Adipose tissue (tissue), 3 donors: ENCODE measurements around the gene SEMA5B. TPM values are rescaled to one million over a fixed set of nuclear protein-coding genes. Genes with fewer than 3 reads are reported as not detected.

ENCODE experiments used
- H3K27ac ChIP-seq: one replicate; pipeline ENCODE4 v1.5.1; 2013; ENCODE audit warnings: low read depth, low read length
- WGBS, 3 donors: extraction: QIAGEN DNeasy Blood & Tissue Kit; methylation state at CpG; one replicate each; pipeline ENCODE4 v1.1.7; 2013; 5-methylcytosine and 5-hydroxymethylcytosine counted together
- polyA plus RNA-seq, 3 donors: library from polyadenylated mRNA; stranded (reverse); fragments of 200-250 nt; gene quantifications; one replicate each; pipeline ENCODE4 v1.2.3, GENCODE V29; 2013
- donor health status: healthy with polysubstance abuse.
- donor health status: Bipolar disorder and iron deficiency.
- donor health status: healthy.

Gene SEMA5B
- polyA plus RNA-seq, 3 donors: 0.77 to 1.5 (median 1.4) TPM

GRCh38 chr3:122941228-122942206 lies 86.0 kb downstream of the SEMA5B start:
- 89 to 93% (median 91%) methylated on average over 6 of the region's 6 CpGs for WGBS, 3 donors
- H3K27ac ChIP-seq: no peak overlapping the region

- no peak overlapping the region for H3K27ac ChIP-seq
- WGBS, 3 donors: 60 to 80% (median 65%) methylated on average over 5 of the region's 5 CpGs
These were observed 86.9 kb downstream of the SEMA5B start for GRCh38 chr3:122940628-122941086.

- 72 to 87% (median 76%) methylated on average over 9 of the region's 9 CpGs for WGBS, 3 donors
- H3K27ac ChIP-seq: no peak overlapping the region
These were observed 88.7 kb downstream of the SEMA5B start for GRCh38 chr3:122938783-122939425.

- H3K27ac ChIP-seq: no peak overlapping the region
- 88 to 97% (median 92%) methylated on average over 4 of the region's 4 CpGs for WGBS, 3 donors
These were observed 89.8 kb downstream of the SEMA5B start for GRCh38 chr3:122937745-122938144.

GRCh38 chr3:122936986-122937385 lies 90.6 kb downstream of the SEMA5B start:
- 93 to 95% (median 93%) methylated on average over 5 of the region's 5 CpGs for WGBS, 3 donors
- H3K27ac ChIP-seq: no peak overlapping the region

DNA sequence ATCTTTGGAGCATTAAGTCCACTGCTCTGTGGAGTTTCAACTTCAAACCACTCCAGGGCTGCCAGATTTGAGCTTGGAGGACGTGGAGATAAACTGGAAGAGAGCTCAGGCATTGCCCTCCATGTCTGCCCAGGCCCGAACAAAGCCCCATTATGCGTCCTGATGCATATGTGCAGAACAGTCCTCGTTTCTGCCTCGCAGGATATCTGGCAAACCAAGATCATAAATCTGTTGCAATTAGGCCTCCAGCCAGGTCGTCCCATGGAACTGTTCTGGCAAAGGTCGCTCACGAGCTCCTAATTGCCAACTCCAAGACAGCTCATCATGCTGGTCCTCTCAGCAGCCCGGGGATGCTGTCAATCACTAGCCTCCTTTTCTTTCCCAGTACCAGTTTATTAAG lies 91.2 kb downstream of the SEMA5B start:
- H3K27ac ChIP-seq: no peak overlapping the region
- WGBS, 3 donors: 63 to 74% (median 72%) methylated on average over 9 of the region's 9 CpGs

GRCh38 chr3:122934251-122934650 lies 93.3 kb downstream of the SEMA5B start:
- H3K27ac ChIP-seq: no peak overlapping the region
- WGBS, 3 donors: 47 to 89% (median 64%) methylated on average over 1 of the region's 1 CpG

GRCh38 chr3:122932251-122932967 lies 95.2 kb downstream of the SEMA5B start:
- 59 to 81% (median 75%) methylated on average over 5 of the region's 5 CpGs for WGBS, 3 donors

GRCh38 chr3:122931636-122932035 lies 95.9 kb downstream of the SEMA5B start:
- H3K27ac ChIP-seq: no peak overlapping the region
- WGBS, 3 donors: 86 to 90% (median 88%) methylated on average over 4 of the region's 4 CpGs

More at GRCh38 chr3:122932251-122932967, 95.2 kb downstream of the SEMA5B start:
- H3K27ac ChIP-seq: no peak overlapping the region

DNA sequence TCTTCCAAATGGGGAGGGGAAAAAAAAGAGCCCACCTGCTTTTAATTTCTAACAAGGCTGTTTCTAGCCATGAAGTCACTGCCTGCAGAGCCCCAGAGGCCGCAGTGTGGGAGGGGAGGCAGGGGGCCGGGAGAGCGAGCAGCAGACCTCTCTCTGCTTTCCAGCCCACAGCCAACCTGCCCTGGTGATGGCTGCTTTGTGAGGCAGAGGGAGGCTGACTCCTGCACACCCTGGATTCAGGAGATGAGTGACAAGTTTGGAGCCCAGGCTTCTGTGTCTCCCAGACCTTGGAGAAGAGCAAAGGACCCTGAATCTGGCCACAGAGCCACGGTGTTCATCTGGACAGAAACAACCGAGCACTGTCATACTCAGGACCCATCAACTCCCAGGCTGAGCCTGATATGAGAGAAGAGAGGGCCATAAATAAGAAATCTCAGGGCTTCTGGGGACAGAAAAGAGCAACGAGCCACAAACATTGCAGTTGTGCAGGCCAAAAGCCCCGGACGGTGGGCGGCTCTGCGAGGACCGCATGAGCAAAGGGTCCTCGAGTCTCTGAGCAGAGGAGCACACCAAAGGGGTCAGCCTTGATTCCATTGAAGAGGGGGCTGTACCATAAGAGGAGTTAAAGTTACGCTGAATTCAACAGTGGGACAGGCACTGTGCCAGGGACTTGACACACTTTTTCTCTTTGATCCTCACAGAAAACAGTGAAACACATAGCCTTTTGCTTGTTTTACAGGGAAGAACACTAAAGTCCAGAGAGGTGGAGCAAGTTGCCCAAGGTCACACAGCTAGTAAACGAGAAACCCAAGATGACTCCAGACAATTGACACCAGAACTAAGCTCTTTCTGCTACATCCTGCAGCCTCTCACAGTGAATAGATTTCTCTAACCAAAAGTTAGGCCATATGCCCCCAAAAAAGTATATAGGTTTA lies 97.2 kb downstream of the SEMA5B start:
- H3K27ac ChIP-seq: no peak overlapping the region
- 65 to 85% (median 81%) methylated on average over 14 of the region's 14 CpGs for WGBS, 3 donors

- WGBS, 3 donors: 55 to 64% (median 63%) methylated on average over 12 of the region's 12 CpGs
These were observed 98.1 kb downstream of the SEMA5B start for GRCh38 chr3:122929188-122930062.

DNA sequence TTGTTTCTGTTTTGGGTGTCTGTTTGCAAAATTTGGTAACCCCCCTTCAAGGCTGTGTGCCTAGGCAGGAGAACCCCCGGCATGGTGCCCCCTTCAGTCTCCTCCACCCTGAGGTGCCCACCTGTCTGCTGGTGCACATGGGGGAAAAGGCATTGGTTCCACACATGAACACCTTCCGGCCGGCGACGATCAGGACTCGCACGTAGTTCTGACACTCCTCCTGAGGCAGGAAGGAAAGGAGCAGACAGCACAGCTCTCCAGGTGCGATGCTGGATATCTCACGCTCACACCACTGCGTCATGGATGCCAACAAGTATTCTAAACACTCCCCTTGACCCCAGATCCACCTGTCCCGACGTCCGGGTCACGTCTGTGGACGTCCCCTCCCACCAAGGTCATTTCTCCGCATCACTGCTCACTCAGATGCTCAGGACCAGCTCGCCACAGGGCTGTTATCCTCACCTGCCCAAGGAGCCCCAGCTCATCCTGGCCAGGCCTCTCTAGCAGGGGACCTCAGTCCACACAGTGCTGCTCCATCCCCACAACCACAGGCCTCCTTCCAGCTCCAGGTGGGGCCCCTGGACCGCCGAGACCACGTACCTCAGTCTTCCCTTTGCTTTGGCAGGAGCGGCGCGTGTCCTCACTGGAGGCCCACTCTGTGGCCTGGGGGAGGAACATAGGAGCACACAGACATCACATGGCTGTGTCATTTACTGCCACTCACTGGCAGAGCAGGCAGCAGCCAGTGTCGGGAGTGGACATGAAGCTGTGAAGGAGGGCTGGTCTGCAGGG lies 99.0 kb downstream of the SEMA5B start:
- WGBS, 3 donors: 71 to 90% (median 89%) methylated on average over 24 of the region's 24 CpGs
- no peak overlapping the region for H3K27ac ChIP-seq

More at GRCh38 chr3:122929188-122930062, 98.1 kb downstream of the SEMA5B start:
- no peak overlapping the region for H3K27ac ChIP-seq

GRCh38 chr3:122927726-122928125 lies 99.8 kb downstream of the SEMA5B start:
- no peak overlapping the region for H3K27ac ChIP-seq
- 90 to 93% (median 92%) methylated on average over 10 of the region's 10 CpGs for WGBS, 3 donors

DNA sequence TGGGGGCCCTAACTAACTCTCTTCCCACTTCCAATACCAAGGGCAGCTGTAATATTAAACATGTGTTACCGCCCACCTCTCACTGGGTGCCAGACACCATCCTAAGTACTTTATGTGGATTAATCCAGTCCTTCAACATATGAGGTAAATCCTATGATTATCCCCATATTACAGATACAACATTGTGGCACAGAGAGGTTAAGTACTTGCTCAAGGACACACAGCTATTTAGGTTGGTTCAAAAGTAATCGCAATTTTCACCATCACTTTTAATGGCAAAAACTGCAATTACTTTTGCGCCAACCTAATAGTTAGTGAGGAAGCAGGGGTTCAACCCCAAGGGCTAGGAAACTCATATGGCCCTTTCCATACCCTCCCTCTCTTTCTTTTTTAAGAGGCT lies 100.8 kb downstream of the SEMA5B start:
- WGBS, 3 donors: 99% methylated on average over 3 of the region's 3 CpGs
- no peak overlapping the region for H3K27ac ChIP-seq

DNA sequence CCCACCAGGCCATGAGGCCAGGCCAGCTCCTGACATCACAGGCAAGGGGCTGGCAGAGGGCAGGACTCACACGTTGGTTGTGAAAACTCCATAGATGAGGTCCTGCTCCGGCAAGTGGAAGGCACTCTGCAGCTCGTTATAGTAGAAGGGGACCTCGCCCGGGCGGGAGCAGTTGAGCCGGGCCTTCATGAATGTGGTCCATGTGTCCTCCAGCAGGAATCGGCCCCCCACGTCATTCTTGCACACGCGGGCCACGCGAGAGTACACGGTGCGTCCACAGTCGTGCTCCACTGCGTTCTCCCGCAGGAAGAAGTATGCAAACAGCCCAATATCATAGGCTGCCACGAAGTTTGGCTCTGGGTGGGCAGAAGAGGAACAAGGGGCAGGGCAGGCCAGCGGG lies 101.2 kb downstream of the SEMA5B start:
- WGBS, 3 donors: 90 to 93% (median 92%) methylated on average over 20 of the region's 20 CpGs
- H3K27ac ChIP-seq: no peak overlapping the region

GRCh38 chr3:122925756-122926155 lies 101.8 kb downstream of the SEMA5B start:
- 71 to 91% (median 74%) methylated on average over 1 of the region's 1 CpG for WGBS, 3 donors

More at GRCh38 chr3:122925756-122926155, 101.8 kb downstream of the SEMA5B start:
- H3K27ac ChIP-seq: no peak overlapping the region
